ENCODE data around the gene RIPK1.

GRCh38 chr6:3063733-3064700 is 4.3 kb upstream of the RIPK1 start:
- TF ChIP-seq, protein P1, sequence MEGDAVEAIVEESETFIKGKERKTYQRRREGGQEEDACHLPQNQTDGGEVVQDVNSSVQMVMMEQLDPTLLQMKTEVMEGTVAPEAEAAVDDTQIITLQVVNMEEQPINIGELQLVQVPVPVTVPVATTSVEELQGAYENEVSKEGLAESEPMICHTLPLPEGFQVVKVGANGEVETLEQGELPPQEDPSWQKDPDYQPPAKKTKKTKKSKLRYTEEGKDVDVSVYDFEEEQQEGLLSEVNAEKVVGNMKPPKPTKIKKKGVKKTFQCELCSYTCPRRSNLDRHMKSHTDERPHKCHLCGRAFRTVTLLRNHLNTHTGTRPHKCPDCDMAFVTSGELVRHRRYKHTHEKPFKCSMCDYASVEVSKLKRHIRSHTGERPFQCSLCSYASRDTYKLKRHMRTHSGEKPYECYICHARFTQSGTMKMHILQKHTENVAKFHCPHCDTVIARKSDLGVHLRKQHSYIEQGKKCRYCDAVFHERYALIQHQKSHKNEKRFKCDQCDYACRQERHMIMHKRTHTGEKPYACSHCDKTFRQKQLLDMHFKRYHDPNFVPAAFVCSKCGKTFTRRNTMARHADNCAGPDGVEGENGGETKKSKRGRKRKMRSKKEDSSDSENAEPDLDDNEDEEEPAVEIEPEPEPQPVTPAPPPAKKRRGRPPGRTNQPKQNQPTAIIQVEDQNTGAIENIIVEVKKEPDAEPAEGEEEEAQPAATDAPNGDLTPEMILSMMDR (conservative IDR thresholded peaks at IDR 0.05; ENCODE audit: low read length), result no peak
- TF ChIP-seq EZH2phosphoT487 (IDR thresholded peaks at IDR 0.05; ENCODE audit: borderline replicate concordance), result no peak
